ENCODE data around the gene CSRNP3.

Gene CSRNP3

DNA sequence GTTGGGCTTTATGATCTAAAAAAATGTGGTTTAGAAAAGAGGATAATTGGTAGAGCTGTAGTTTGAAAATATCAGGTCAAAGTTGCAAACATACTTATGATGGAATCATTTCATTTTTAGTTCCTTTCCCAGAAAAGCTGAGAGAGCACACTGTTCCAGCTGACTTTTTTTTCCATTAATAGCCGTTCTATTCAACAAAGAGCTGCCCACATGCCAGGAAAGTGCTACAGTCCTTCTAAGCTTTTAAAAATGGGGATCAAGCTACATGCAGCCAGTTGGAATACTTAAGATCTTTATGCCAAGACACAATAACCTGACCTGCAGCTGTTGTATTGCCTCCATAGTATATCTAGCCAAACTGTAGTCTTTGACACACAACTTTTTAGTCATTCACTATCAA lies 213.0 kb downstream of the CSRNP3 start:
- no peak for DNase-seq
- Mint-ChIP-seq H3K27me3 (peaks cover 18 to 27% of the 10 kb centered on the region in 2 donors), H3K27ac (no peak overlapping the region), H3K9me3 (no peaks in the 10 kb centered on the region), H3K4me1 (ENCODE audit: low read depth in 2 of 2) (no peaks in the 10 kb centered on the region), H3K4me3 (no peak overlapping the region), H3K36me3 (ENCODE audit: insufficient read depth) (no peaks in the 10 kb centered on the region)
- ATAC-seq (replicated peaks), result no peak

DNA sequence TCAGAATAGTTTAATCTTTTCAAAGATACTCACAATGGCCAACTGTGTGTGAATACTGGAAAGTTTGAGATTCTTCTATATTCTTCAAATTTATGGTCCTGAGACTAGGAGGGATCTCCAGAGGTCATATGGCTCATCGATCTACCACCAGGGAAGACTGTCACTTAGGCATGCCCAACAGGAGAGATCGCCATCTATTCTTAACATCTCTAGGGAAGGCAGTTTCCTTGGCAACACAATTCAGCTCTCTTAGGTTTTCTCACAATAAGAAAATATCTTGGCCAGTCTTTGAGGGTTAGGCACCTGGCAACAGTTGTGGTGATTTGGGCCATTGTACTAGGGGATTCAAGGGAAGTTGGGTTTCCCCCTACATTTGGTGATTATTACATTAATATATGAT lies 217.3 kb downstream of the CSRNP3 start:
- no peaks in the 10 kb centered on the region for H3K4me1 Mint-ChIP-seq (ENCODE audit: low read depth in 2 of 2)
- DNase-seq (no peak), ATAC-seq (replicated peaks) (no peak)
- peaks cover 5 to 21% of the 10 kb centered on the region in 2 donors for H3K27me3 Mint-ChIP-seq
- no peak overlapping the region for H3K27ac Mint-ChIP-seq
- H3K36me3 Mint-ChIP-seq (ENCODE audit: insufficient read depth), result no peaks in the 10 kb centered on the region
- H3K9me3 Mint-ChIP-seq, result no peaks in the 10 kb centered on the region
- H3K4me3 Mint-ChIP-seq, result no peak overlapping the region

DNA sequence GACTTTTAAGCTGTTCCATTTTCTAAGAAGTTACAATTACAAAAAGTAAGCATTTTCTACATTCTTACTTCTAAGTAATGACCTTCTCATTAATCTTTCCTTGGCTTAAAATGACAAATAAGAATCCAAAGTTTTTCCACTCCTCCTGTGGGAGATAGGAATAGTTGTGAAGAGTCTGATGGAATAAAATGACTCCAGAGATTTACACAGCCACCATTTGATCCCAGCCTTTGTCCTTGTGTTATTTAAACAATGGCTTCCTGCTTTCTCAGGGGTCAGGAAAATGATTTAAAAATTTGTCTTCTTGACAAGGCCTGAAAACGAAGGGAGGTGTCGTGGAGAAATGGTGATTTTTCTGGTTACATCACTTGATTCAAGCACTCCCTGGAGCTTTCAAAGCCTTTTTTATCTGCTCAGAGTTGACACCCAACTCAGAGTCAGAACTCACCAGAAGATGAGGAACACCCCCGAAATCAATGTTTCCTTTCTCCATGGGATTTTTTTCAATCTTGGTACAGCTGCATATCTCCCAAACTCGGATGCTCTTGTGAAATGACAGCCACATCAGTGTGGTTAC lies 218.0 kb downstream of the CSRNP3 start:
- no peak overlapping the region for H3K27ac Mint-ChIP-seq

DNA sequence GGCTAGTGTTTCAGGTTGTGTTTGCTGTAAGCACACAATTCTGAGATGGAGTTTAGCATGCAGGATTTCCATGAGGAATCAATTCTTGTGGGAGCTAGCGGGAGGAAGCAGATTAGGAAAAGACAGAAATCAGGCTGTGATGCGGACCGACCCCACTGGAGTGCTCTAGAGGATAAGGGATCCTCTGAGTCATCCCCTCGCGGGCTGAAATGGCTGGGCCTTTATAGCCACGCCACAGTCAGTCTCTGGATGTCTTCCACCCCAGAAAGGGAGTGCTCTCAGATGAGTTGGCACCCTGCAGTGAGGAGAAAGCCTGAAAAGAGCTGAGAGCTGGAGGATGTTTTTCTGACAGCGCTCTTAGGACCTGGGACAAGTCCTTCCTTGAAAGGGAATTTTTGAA lies 222.1 kb downstream of the CSRNP3 start:
- DNase-seq (no peak), ATAC-seq (replicated peaks) (no peak)
- Mint-ChIP-seq H3K27ac (no peak overlapping the region), H3K36me3 (ENCODE audit: insufficient read depth) (no peaks in the 10 kb centered on the region), H3K27me3 (peaks cover 17 to 33% of the 10 kb centered on the region in 2 donors), H3K4me1 (ENCODE audit: low read depth in 2 of 2) (no peaks in the 10 kb centered on the region), H3K4me3 (no peak overlapping the region), H3K9me3 (no peaks in the 10 kb centered on the region)

More for the DNA sequence above, 218.0 kb downstream of the CSRNP3 start:
- Mint-ChIP-seq H3K36me3 (ENCODE audit: insufficient read depth) (no peaks in the 10 kb centered on the region), H3K9me3 (no peaks in the 10 kb centered on the region), H3K4me3 (no peak overlapping the region), H3K4me1 (ENCODE audit: low read depth in 2 of 2) (no peaks in the 10 kb centered on the region), H3K27me3 (peaks cover 0 to 21% of the 10 kb centered on the region in 2 donors)
- DNase-seq, result no peak
- ATAC-seq (replicated peaks), result no peak

DNA sequence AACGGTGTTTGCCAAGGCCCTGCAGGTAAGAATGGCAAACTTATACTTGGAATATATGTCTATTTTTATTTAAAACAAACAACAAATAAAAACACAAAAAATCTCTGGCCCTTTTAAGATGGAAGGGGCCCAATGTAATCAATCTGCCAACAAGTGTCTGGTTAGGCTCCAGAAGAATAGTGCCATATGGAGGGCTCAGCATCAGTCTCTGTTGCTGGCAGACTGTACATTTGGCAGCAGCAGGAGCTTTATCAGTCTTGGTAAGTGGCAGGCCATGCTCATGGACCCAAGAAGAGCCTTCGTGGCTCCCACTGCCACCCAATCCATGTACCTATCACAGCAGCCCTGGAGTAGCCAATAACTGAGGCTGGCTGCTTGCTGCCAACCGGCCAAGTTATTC lies 223.4 kb downstream of the CSRNP3 start:
- ATAC-seq (replicated peaks), result no peak
- H3K27ac Mint-ChIP-seq, result no peak overlapping the region
- DNase-seq, result no peak
- no peaks in the 10 kb centered on the region for H3K4me1 Mint-ChIP-seq (ENCODE audit: low read depth in 2 of 2)
- H3K9me3 Mint-ChIP-seq, result no peaks in the 10 kb centered on the region
- peaks cover 30 to 34% of the 10 kb centered on the region in 2 donors for H3K27me3 Mint-ChIP-seq
- H3K4me3 Mint-ChIP-seq, result no peak overlapping the region
- no peaks in the 10 kb centered on the region for H3K36me3 Mint-ChIP-seq (ENCODE audit: insufficient read depth)

DNA sequence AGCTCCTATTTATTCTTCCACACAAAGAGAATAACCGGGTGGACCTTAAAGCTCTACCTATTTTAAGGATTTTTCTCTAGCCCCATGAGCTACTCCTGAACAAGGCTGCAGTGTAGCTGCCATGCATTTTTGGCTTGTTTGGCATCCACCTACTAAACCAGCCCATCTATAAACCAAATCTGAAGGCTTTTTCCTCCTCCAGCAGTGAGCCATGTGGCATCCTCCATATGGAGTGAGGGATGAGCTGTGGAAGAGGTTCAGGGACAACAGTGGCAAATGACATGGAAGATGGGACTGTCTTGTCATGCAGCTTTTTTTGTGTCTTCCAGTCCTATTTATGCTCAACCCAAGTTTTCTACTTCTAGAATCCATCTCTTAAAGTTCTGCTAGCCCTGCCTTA lies 224.3 kb downstream of the CSRNP3 start:
- H3K4me1 Mint-ChIP-seq (ENCODE audit: low read depth in 2 of 2), result no peaks in the 10 kb centered on the region

DNA sequence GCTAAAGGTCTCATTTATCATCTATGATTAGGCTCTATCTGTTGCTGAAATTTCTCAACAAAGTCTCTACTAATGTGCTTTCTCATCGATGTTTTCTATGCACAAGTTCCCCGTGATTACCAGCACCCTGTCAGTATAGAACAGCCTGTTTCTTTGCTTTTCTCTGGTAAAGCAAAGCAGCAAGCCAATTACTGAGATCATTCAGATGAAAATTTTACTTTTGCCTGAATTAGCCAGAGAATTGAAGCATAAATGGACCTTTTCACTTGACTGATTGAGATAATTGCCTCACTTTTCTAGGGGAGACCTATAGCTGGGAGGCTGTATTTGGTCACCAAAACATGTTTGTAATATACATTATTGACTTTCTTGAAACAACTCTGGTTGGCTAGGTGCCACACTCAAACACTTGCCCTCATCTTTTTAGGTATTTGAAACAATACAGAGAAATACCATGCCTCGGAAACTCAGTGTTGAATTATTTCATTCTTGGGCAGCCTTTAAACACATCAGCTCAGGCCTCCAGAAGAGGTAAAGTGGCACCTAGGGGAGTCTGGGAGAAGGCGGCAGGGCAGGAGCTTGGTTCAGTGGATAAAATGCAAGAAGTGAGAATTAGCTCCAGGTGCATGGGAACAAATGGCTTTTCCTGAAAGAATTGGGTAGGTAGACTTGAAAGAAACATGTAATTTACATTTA lies 228.4 kb downstream of the CSRNP3 start:
- Mint-ChIP-seq H3K36me3 (ENCODE audit: insufficient read depth) (no peaks in the 10 kb centered on the region), H3K4me1 (ENCODE audit: low read depth in 2 of 2) (no peaks in the 10 kb centered on the region), H3K27ac (no peak overlapping the region), H3K27me3 (peaks cover 35% of the 10 kb centered on the region in 2 donors), H3K4me3 (no peak overlapping the region), H3K9me3 (no peaks in the 10 kb centered on the region)
- DNase-seq (no peak), ATAC-seq (replicated peaks) (no peak)

More for the DNA sequence above, 224.3 kb downstream of the CSRNP3 start:
- ATAC-seq (replicated peaks) (no peak), DNase-seq (no peak)
- H3K9me3 Mint-ChIP-seq, result no peaks in the 10 kb centered on the region
- H3K36me3 Mint-ChIP-seq (ENCODE audit: insufficient read depth), result no peaks in the 10 kb centered on the region
- no peak overlapping the region for H3K27ac Mint-ChIP-seq
- H3K27me3 Mint-ChIP-seq, result peaks cover 34 to 35% of the 10 kb centered on the region in 2 donors
- H3K4me3 Mint-ChIP-seq, result no peak overlapping the region

DNA sequence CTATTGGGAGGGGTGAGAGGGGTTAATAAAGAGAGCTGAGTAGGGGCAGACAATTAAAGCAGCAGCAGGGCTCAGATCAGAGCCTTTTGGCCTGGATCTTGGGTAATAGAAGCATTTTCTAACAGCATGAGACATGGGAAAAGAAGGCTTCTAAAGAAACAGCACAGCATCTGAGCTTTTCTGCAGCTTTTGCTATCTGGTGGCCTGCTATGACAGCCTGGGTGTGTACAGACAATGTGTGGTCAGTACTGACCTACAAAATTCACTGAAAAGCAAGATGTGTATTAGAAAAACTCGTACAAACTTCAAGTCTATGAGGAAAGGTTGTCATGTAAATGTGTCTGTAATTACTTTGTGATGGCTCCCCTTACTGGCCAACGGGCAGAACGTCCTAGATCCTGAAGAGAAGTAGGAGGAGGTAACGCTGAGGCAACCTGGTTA lies 229.0 kb downstream of the CSRNP3 start:
- H3K4me1 Mint-ChIP-seq (ENCODE audit: low read depth in 2 of 2), result no peaks in the 10 kb centered on the region
- H3K9me3 Mint-ChIP-seq, result no peaks in the 10 kb centered on the region
- H3K27me3 Mint-ChIP-seq, result peaks cover 33 to 35% of the 10 kb centered on the region in 2 donors
- H3K27ac Mint-ChIP-seq, result no peak overlapping the region
- ATAC-seq (replicated peaks) (no peak), DNase-seq (no peak)
- no peak overlapping the region for H3K4me3 Mint-ChIP-seq
- no peaks in the 10 kb centered on the region for H3K36me3 Mint-ChIP-seq (ENCODE audit: insufficient read depth)

DNA sequence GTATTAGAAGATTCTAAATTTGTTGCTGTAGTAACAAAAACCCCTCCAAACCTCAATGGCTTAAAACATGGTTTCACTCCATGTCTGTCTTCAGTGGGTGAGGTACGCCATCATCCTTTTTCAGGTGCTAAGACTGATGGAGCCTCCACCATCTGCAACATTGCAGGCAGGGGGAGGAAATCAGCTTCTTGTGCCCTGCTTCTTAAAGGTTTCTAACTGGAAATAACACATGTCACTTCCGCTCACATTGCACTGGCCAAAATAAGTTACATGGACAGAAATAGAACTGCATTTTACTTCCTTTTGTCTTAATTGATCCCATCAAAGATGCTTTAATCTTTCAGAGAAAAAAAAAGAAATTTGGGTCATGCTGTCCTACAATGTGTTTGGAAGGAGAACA lies 230.4 kb downstream of the CSRNP3 start:
- Mint-ChIP-seq H3K4me1 (ENCODE audit: low read depth in 2 of 2) (no peaks in the 10 kb centered on the region), H3K9me3 (no peaks in the 10 kb centered on the region), H3K27ac (no peak overlapping the region), H3K36me3 (ENCODE audit: insufficient read depth) (no peaks in the 10 kb centered on the region), H3K4me3 (no peak overlapping the region), H3K27me3 (peaks cover 28 to 29% of the 10 kb centered on the region in 2 donors)
- ATAC-seq (replicated peaks), result no peak
- DNase-seq, result no peak

DNA sequence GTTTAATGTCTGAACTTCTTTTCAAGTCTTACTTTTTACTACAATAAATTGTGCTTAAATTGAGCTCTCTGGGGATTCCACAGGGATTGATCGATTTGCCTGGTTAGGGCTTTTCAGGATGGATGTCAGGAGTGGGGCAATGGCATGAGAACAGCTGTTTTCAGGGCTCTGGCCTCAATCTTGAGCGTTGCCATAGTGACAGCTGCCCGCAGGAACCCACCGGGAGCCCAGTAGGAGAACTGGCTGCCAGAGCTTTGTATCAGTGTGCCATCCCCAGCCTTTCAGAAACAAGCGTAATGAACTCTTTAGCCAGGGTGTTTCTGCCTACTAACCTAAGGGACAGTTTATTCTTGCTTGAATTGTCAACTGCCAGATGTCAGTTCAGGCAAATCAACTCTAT lies 231.0 kb downstream of the CSRNP3 start:
- H3K36me3 Mint-ChIP-seq (ENCODE audit: insufficient read depth), result no peaks in the 10 kb centered on the region
- H3K27ac Mint-ChIP-seq, result no peak overlapping the region
- H3K4me1 Mint-ChIP-seq (ENCODE audit: low read depth in 2 of 2), result no peaks in the 10 kb centered on the region
- peaks cover 29 to 33% of the 10 kb centered on the region in 2 donors for H3K27me3 Mint-ChIP-seq
- DNase-seq (no peak), ATAC-seq (replicated peaks) (no peak)
- no peak overlapping the region for H3K4me3 Mint-ChIP-seq
- H3K9me3 Mint-ChIP-seq, result no peaks in the 10 kb centered on the region

DNA sequence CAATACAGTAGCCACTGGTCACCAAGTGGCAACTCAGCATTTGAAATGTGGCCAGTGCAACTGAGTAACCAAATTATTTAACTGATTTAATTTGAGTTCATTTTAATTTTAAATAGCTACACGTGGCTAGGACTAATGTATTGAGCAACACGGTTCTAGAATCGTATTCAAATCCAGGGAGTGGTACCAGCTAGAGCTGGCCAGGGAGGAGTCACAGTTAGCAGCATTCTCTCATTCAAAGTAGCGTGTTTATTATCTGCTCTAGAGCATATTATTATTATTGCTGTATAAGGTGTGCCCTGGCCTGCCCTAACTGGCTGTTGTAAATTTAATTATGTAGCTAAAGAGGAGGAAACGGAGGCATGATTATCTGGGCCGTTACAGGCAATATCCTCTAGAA lies 231.6 kb downstream of the CSRNP3 start:
- ATAC-seq (replicated peaks) (no peak), DNase-seq (no peak)
- H3K27me3 Mint-ChIP-seq, result peaks cover 27 to 33% of the 10 kb centered on the region in 2 donors
- no peaks in the 10 kb centered on the region for H3K9me3 Mint-ChIP-seq
- H3K4me3 Mint-ChIP-seq, result no peak overlapping the region
- H3K4me1 Mint-ChIP-seq (ENCODE audit: low read depth in 2 of 2), result no peaks in the 10 kb centered on the region
- H3K27ac Mint-ChIP-seq, result no peak overlapping the region
- no peaks in the 10 kb centered on the region for H3K36me3 Mint-ChIP-seq (ENCODE audit: insufficient read depth)

DNA sequence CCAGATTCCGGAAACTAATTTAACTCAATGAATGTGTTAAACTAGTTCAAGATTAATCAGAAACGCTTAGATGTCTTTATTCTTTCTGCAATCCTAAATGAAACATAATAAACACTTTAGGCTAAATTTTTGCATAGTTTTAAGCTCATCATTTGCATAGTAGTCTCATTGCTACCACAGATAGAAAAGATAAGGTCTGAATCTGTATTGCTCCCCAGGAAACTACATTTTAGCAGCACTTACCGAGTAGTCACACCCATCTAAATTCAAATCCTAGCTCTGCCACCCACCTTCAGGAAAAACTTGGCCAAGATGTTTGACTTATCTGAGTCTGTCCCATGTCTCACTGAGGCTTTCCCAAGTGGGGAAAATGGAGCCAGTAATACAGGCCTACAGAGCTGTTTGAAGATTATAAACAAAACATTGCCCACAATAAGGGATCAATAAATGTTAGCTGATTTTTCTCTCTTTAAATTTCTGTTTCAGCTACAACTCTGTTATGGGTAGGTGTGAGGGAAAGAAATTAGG lies 237.5 kb downstream of the CSRNP3 start:
- H3K27ac Mint-ChIP-seq, result no peak overlapping the region

DNA sequence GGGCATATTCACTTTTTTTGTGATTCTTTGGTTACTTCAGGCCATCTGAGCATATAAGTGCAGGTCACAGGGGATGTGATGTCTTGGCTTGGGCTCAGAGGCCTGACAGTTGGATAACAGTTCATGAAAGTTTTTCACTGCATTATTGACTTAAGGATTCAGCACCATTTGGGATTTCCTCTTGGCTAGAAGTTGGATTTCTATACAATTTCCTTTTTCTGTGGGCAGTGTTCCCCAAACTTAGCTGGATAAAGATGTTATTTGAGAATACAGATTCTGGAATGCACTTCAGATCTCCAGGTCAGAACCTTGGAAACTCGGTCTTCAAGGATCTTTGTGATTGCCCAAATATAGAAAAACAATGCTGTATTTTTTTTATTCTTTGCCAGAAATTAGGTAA lies 246.6 kb downstream of the CSRNP3 start:
- peaks cover 10 to 28% of the 10 kb centered on the region in 2 donors for H3K27me3 Mint-ChIP-seq
- H3K36me3 Mint-ChIP-seq (ENCODE audit: insufficient read depth), result no peaks in the 10 kb centered on the region
- H3K4me3 Mint-ChIP-seq, result no peak overlapping the region
- no peak for DNase-seq
- no peak overlapping the region for H3K27ac Mint-ChIP-seq
- no peaks in the 10 kb centered on the region for H3K9me3 Mint-ChIP-seq
- no peaks in the 10 kb centered on the region for H3K4me1 Mint-ChIP-seq (ENCODE audit: low read depth in 2 of 2)
- ATAC-seq (replicated peaks), result no peak

More for the DNA sequence above, 237.5 kb downstream of the CSRNP3 start:
- no peaks in the 10 kb centered on the region for H3K36me3 Mint-ChIP-seq (ENCODE audit: insufficient read depth)
- peaks cover 4 to 5% of the 10 kb centered on the region in 2 donors for H3K9me3 Mint-ChIP-seq
- DNase-seq (no peak), ATAC-seq (replicated peaks) (no peak)
- no peaks in the 10 kb centered on the region for H3K4me1 Mint-ChIP-seq (ENCODE audit: low read depth in 2 of 2)
- H3K4me3 Mint-ChIP-seq, result no peak overlapping the region
- H3K27me3 Mint-ChIP-seq, result peaks cover 19 to 33% of the 10 kb centered on the region in 2 donors

DNA sequence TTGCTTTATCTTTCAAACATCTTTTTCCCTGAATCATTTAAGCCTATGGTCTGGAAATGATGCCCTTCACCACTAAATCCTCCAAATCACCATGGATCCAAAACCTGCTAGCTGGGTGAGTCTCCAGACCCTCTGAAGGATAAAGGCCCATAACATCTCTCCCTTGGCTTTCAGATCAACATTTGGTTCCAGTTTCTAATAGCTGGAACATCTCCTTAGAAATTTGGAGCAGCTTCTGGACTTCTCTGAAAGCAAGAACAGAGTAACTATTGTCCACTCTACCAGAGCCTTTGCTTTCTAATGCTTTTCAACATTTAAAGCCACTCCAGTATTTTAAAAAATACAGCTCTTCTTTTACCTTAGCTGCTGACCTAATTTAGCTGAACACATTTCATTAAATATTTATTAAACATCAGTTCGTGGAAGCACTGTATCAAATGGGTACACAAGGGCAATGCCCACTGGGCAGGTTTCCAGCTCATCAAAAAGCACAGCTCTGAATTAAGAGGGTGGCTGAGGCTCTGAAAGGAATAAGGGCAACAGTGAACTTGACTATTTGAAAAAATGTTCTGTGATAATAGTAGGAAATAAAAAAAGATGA lies 249.2 kb downstream of the CSRNP3 start:
- ATAC-seq (replicated peaks), result no peak
- no peak for DNase-seq
- Mint-ChIP-seq H3K27ac (no peak overlapping the region), H3K27me3 (peaks cover 24 to 39% of the 10 kb centered on the region in 2 donors), H3K36me3 (ENCODE audit: insufficient read depth) (no peaks in the 10 kb centered on the region), H3K9me3 (no peaks in the 10 kb centered on the region), H3K4me1 (ENCODE audit: low read depth in 2 of 2) (no peaks in the 10 kb centered on the region), H3K4me3 (no peak overlapping the region)
